Small intestine (tissue), 7 donors: ENCODE data around the gene SYNJ2. TPM values are rescaled to one million over a fixed set of nuclear protein-coding genes. Genes with fewer than 3 reads are reported as not detected.

ENCODE experiments used
- DNase-seq, 2 donors: peaks; one replicate each; pipeline versions ENCODE4 v3.0.0 to v3.0.0-alpha.2; 2013
- FAIRE-seq: peaks from 2 replicates; lab custom pipeline; 2012; peaks lifted over from hg19 to GRCh38; lab: Jason Lieb, UNC
- H3K27ac ChIP-seq, 3 donors: one replicate each; pipeline ENCODE4 v1.5.1; 2013; ENCODE audit warnings: low read length in 2 of 3, mild to moderate bottlenecking in 2 of 3, control low read depth in 1 of 3, inconsistent platforms in 1 of 3, low read depth in 1 of 3, moderate library complexity in 1 of 3
- H3K27me3 ChIP-seq, 3 donors: one replicate each; pipeline ENCODE4 v1.6.1; 2013; ENCODE audit warnings: low read length in 3 of 3, inconsistent platforms in 1 of 3; ENCODE audit not compliant: control insufficient read depth in 3 of 3, insufficient read depth in 3 of 3
- H3K36me3 ChIP-seq, 3 donors: one replicate each; pipeline ENCODE4 v1.6.1; 2013; ENCODE audit warnings: low read length in 3 of 3, inconsistent platforms in 1 of 3, low read depth in 1 of 3, mild to moderate bottlenecking in 1 of 3, moderate library complexity in 1 of 3; ENCODE audit not compliant: control insufficient read depth in 3 of 3, insufficient read depth in 2 of 3
- H3K4me1 ChIP-seq, 3 donors: one replicate each; pipeline ENCODE4 v1.6.1; 2013; ENCODE audit warnings: low read length in 2 of 3, inconsistent platforms in 1 of 3, low read depth in 1 of 3, mild to moderate bottlenecking in 1 of 3, moderate library complexity in 1 of 3; ENCODE audit not compliant: control insufficient read depth in 3 of 3, insufficient read depth in 2 of 3
- H3K4me3 ChIP-seq, 3 donors: one replicate each; pipeline ENCODE4 v1.5.1; 2013; ENCODE audit warnings: low read length in 3 of 3, control low read depth in 1 of 3, inconsistent platforms in 1 of 3, low read depth in 1 of 3, mild to moderate bottlenecking in 1 of 3, moderate library complexity in 1 of 3
- H3K9me3 ChIP-seq, 2 donors: one replicate each; pipeline ENCODE4 v1.6.1; 2013; ENCODE audit warnings: low read depth in 1 of 2, low read length in 1 of 2; ENCODE audit not compliant: control insufficient read depth in 2 of 2, insufficient read depth in 1 of 2
- WGBS, 3 donors: extraction: QIAGEN DNeasy Blood & Tissue Kit; methylation state at CpG; one replicate each; pipeline ENCODE4 v1.1.7; 2013; 5-methylcytosine and 5-hydroxymethylcytosine counted together
- polyA plus RNA-seq, 4 donors: library from polyadenylated mRNA; stranded (reverse) in 3 of 4; unstranded in 1 of 4; fragments of 200-250 nt in 3 of 4; fragments of 120-200 nt in 1 of 4; gene quantifications; one replicate each; pipeline versions ENCODE4 v1.2.1 to v1.2.3, GENCODE V29; 2013
- donor health status: healthy with polysubstance abuse.
- donor health status: control.
- donor health status: control.
- donor health status: Bipolar disorder and iron deficiency.
- donor health status: healthy.

Gene SYNJ2
- polyA plus RNA-seq, 4 donors: 7.0 to 16.3 (median 9.4) TPM

- FAIRE-seq (no peak), DNase-seq (no peak)
- Histone ChIP-seq H3K9me3 (no peaks in the 10 kb centered on the region), H3K4me3 (no peak overlapping the region), H3K27me3 (no peaks in the 10 kb centered on the region), H3K4me1 (peaks cover 0 to 5% (median 4%) of the 10 kb centered on the region in 3 donors), H3K27ac (no peak overlapping the region), H3K36me3 (peaks cover 0 to 47% (median 1%) of the 10 kb centered on the region in 3 donors)
- 87 to 92% (median 88%) methylated on average over 4 of the region's 4 CpGs for WGBS, 3 donors
Observed at GRCh38 chr6:158013904-158014504, 32.3 kb downstream of the SYNJ2 start.

GRCh38 chr6:158014505-158015187 lies 33.0 kb downstream of the SYNJ2 start:
- Histone ChIP-seq H3K4me1 (peaks cover 0 to 4% (median 3%) of the 10 kb centered on the region in 3 donors), H3K36me3 (peaks cover 0 to 49% (median 3%) of the 10 kb centered on the region in 3 donors), H3K9me3 (no peaks in the 10 kb centered on the region), H3K4me3 (no peak overlapping the region), H3K27me3 (no peaks in the 10 kb centered on the region), H3K27ac (no peak overlapping the region)
- DNase-seq (no peak), FAIRE-seq (no peak)
- WGBS, 3 donors: 95 to 97% (median 97%) methylated on average over 6 of the region's 6 CpGs

DNA sequence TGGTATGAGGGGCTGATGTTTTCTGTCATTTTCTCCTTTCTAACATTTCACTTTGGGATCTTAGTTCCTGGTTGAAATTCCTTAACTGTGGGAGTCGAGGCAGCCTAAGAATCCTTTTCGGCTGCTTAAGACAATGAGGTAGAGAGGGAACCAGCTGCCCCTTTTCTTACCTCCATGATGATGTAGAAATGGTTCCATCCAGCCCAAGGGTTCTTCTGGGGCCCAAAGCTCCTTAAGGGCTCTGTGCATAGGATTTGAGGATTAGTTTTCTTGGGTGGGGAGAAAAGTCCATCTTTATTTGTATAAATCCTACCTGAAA lies 33.5 kb downstream of the SYNJ2 start:
- H3K27me3 ChIP-seq: no peaks in the 10 kb centered on the region
- FAIRE-seq: no peak
- WGBS, 3 donors: 89 to 93% (median 93%) methylated on average over 2 of the region's 2 CpGs
- no peaks in the 10 kb centered on the region for H3K9me3 ChIP-seq
- no peak overlapping the region for H3K27ac ChIP-seq
- peaks cover 0 to 52% (median 3%) of the 10 kb centered on the region in 3 donors for H3K36me3 ChIP-seq
- H3K4me3 ChIP-seq: no peak overlapping the region
- no peak for DNase-seq
- H3K4me1 ChIP-seq: peaks cover 0 to 2% (median 0%) of the 10 kb centered on the region in 3 donors

- no peaks in the 10 kb centered on the region for H3K9me3 ChIP-seq
- no peaks in the 10 kb centered on the region for H3K27me3 ChIP-seq
- H3K4me1 ChIP-seq: peaks cover 0 to 2% (median 0%) of the 10 kb centered on the region in 3 donors
- 81 to 93% (median 91%) methylated on average over 20 of the region's 20 CpGs for WGBS, 3 donors
- DNase-seq (no peak), FAIRE-seq (no peak)
- peaks cover 0 to 53% (median 3%) of the 10 kb centered on the region in 3 donors for H3K36me3 ChIP-seq
- no peak overlapping the region for H3K27ac ChIP-seq
- no peak overlapping the region for H3K4me3 ChIP-seq
Observed at GRCh38 chr6:158016571-158017383, 35.1 kb downstream of the SYNJ2 start.

DNA sequence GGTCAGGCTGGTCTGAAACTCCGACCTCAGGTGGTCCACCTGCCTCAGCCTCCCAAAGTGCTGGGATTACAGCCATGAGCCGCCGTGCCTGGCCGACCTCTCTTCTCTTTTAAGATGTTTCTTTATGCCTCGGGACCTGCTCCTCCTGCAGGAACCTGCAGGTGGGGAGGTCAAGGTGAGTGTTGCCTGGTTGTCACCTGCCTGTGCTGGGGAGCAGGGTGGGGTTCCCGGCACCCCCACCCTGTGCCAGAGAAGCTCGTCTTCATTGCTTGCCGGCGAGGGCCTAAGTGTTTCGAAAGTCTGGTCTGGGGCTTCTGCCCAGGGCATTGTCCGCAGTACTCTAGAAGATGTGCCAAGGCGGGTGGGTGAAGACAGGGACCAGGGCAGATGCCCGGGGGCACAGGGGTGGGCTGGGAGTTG lies 36.0 kb downstream of the SYNJ2 start:
- H3K27ac ChIP-seq: no peak overlapping the region
- WGBS, 3 donors: 91 to 96% (median 93%) methylated on average over 13 of the region's 13 CpGs
- H3K27me3 ChIP-seq: no peaks in the 10 kb centered on the region
- peaks cover 0 to 2% (median 0%) of the 10 kb centered on the region in 3 donors for H3K4me1 ChIP-seq
- DNase-seq: no peak
- no peak overlapping the region for H3K4me3 ChIP-seq
- no peak for FAIRE-seq
- H3K36me3 ChIP-seq: peaks cover 0 to 54% (median 3%) of the 10 kb centered on the region in 3 donors
- no peaks in the 10 kb centered on the region for H3K9me3 ChIP-seq

- Histone ChIP-seq H3K4me1 (peaks cover 0 to 2% (median 0%) of the 10 kb centered on the region in 3 donors), H3K27me3 (no peaks in the 10 kb centered on the region), H3K4me3 (no peak overlapping the region), H3K27ac (peak overlapping the region in 1 of 3 donors; percentile 37), H3K36me3 (peaks cover 0 to 56% (median 3%) of the 10 kb centered on the region in 3 donors), H3K9me3 (no peaks in the 10 kb centered on the region)
- DNase-seq (no peak), FAIRE-seq (no peak)
- WGBS, 3 donors: 72 to 90% (median 83%) methylated on average over 17 to 19 of the region's 19 CpGs
Observed at GRCh38 chr6:158018041-158018771, 36.5 kb downstream of the SYNJ2 start.

GRCh38 chr6:158018851-158019361 lies 37.2 kb downstream of the SYNJ2 start:
- DNase-seq (no peak), FAIRE-seq (no peak)
- WGBS, 3 donors: 76 to 82% (median 79%) methylated on average over 15 of the region's 15 CpGs
- no peaks in the 10 kb centered on the region for H3K27me3 ChIP-seq
- H3K36me3 ChIP-seq: peaks cover 0 to 56% (median 3%) of the 10 kb centered on the region in 3 donors
- H3K4me1 ChIP-seq: peaks cover 0 to 2% (median 0%) of the 10 kb centered on the region in 3 donors
- no peaks in the 10 kb centered on the region for H3K9me3 ChIP-seq
- H3K27ac ChIP-seq: peak overlapping the region in 1 of 3 donors; percentile 19
- no peak overlapping the region for H3K4me3 ChIP-seq
